Thyroid gland (tissue), 4 donors: ENCODE data around the gene ZNF200.

Experiments used
- CTCF ChIP-seq, 6 experiments: fragments of 200-600 bp in 3 of 6; fragments of 450-650 bp in 3 of 6; sonication (generic) in 3 of 6; IDR thresholded peaks; one replicate each; pipeline ENCODE4 v1.5.1; 2016 to 2019; ENCODE audit warnings: antibody characterized with exemption in 6 of 6, mild to moderate bottlenecking in 2 of 6, inconsistent platforms in 1 of 6, moderate library complexity in 1 of 6
- POLR2A ChIP-seq, 2 donors: fragments of 450-650 bp; IDR thresholded peaks; one replicate each; pipeline ENCODE4 v1.6.1; 2017; ENCODE audit warnings: antibody characterized with exemption in 2 of 2, mild to moderate bottlenecking in 2 of 2, moderate library complexity in 1 of 2

DNA sequence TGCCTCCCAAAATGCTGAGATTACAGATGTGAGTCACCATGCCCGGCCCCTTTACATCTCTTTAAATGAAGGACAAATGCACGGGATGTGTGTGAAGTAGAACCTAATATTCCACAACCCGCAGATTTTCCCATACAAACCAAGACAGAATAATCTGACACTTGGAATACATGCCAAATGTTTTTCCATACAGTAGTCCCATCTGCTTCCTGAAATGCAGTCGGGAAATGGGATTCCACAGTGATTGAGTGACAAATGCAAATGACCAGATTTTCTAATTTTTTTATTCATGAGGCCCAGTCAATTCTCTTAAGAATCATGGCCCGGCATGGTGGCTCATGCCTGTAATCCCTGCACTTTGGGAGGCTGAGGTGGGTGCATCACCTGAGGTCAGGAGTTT, 6.8 kb upstream of the ZNF200 start:
- TF ChIP-seq CTCF (IDR thresholded peaks at IDR 0.05) = no peak
- TF ChIP-seq POLR2A (IDR thresholded peaks at IDR 0.05) = no peak
